ENCODE data around the gene SUDS3.
A peak's percentile ranks its signal among the peaks of the same experiment; 100 is the strongest.

The SUDS3 gene

DNA sequence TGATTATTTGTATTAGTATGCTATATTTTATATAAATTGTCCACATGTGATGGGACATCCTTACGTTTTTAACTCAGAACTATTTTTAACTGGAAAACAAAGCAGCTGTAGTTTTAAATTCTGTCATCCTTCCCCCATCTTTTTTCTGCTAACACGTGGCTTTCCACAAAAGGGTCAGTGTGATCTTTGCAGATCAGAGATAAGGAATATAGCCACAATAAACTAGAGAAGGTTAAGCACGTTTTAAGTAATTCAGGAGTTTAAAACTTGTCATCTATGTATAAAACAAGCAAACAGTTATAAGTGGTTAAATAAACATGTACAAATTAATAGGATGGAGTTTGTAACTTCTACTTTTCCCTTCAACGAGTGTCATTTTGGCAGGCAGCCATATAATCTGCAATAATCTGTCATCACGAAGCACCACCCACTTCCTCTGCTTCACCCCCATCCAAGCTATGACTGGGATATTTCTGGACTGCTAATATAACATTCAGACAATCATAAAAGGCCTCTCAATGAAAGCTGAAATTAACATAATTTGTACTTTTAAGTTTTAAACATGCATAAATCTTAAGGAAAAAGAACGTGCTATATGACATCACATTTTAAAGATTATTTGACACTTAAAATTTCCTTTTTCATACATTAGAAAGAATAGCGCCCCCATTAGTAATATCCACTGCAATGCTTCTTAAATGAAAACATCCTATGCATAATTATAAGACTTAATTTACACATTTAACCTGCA, 18.9 kb upstream of the SUDS3 start:
- DNase-seq, result peak; percentile 28

DNA sequence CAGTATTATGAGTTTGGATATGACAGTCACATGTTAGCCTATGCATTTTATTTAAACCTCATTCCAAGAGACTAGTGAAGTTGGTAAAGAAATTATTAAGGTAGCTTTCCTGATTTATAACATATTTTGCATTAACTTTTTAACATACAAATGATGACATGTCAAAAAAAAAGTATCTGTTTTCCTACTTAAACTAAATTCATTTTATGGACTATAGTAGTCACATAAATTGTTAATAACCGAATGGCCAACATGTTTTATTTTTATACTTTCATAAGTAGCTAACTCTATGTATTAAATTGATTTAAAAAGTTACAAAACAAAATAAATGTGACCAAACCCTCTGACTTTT, 18.4 kb upstream of the SUDS3 start:
- no peak for DNase-seq

DNA sequence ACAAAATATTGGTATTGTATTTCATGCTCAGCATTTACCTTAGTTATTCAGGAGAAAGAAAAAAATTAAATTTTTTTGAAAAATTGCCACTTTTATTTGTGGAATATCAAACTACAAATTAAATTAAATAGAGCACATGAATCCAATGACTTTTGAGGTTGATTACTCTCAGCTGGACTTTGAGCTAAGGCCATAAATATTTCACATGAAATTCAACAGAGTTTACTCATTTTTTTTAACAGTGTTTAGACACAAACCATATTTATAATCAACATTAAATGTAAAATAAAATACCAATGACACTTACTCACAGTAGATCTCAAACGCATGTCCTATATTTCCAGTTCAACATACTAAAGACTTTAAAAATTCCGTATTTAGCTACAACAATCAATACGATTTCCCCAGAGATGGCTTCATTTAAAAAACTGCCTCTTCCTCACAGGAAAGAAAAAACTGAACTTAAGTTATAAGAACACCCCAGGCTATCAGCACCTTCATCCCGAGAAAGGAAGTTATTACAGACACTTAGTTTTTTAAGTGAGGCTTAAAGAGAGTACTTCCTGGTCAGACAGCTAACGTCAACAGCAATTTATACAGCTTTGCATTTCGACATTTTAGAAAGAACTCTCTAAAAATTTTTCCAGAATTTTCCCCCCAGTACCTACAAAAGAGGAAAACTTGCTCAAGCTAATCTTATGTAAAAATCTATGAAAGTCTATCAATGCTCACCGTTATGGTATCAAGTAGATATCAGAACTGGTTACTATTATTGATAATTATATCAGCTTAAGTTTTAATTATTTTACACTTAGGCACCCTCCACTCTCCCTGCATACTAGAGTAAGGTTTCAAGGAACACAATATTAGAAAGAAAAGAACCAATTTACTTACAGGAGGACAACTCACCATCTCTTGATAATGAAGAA, 17.5 kb upstream of the SUDS3 start:
- no peak for DNase-seq

DNA sequence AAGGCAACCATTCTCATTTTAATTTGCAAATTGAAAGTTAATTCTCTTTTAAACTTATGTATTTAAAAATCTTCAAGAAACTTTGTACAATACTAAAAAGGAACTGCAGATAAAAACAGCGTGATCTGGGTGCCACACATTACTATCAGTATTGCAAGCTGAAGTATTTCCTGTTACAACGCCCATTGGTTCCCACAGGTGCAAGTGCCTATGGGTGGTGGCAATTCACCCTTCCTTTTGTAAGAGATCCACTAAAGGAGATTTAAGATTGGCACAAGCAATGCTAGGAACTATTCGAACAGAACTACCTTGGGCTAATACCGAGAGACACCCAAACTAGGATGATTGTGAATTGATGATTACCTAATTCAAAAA, 16.8 kb upstream of the SUDS3 start:
- peak; percentile 40 for DNase-seq

- no peak for DNase-seq
These were observed 15.3 kb upstream of the SUDS3 start for GRCh38 chr12:118361092-118361404.

- DNase-seq, result no peak
These were observed 14.5 kb upstream of the SUDS3 start for GRCh38 chr12:118361889-118362288.

GRCh38 chr12:118368821-118369220, 7.5 kb upstream of the SUDS3 start:
- DNase-seq, result no peak

GRCh38 chr12:118370601-118371000, 5.8 kb upstream of the SUDS3 start:
- no peak for DNase-seq

DNA sequence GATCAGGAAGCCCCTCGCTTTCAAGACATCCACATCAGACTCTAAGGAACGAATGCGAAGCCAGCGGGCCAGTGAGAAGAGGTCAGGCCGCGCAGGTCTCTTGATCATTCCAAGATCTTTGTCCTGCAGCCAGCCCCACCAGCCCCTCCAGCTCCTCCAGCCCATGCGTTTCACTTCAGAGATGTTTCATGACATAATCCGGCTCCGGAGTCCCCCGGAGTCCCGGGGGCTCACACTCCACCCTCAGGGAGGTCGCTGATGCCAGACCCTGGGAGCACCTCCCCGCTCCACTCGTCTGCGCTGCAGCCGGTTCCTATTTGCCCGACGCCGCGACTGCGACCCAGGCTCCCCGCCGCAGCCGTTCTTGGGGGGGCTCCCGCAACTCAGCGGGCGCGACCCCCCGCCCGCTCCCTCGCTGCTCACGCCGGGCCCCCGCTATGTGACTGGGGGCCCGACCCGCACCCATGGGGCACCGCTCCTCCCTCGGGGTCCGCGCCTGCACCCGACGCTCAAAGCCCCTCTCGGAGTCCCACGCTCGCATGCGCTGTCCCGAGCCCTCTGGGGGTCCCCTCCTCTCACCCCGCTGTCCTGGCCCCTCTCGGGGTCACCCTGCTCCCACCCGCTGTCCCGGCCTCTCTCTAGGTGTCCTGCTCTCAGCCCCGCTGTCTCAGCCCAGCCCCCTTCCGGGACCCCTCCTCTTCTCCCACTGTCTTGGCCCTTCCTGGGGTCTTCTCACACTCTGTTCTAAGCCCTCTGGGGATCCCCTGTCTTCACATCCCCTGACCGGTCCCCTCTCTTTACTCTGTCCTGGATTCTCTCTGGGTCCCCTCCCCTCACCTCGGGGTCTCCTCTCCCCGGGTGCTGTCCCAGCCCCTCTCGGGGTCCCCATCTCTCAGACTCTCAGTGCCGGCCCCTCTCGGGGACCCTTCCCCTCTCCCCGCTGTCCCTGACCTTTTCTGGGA, 4.8 kb upstream of the SUDS3 start:
- DNase-seq, result no peak

DNA sequence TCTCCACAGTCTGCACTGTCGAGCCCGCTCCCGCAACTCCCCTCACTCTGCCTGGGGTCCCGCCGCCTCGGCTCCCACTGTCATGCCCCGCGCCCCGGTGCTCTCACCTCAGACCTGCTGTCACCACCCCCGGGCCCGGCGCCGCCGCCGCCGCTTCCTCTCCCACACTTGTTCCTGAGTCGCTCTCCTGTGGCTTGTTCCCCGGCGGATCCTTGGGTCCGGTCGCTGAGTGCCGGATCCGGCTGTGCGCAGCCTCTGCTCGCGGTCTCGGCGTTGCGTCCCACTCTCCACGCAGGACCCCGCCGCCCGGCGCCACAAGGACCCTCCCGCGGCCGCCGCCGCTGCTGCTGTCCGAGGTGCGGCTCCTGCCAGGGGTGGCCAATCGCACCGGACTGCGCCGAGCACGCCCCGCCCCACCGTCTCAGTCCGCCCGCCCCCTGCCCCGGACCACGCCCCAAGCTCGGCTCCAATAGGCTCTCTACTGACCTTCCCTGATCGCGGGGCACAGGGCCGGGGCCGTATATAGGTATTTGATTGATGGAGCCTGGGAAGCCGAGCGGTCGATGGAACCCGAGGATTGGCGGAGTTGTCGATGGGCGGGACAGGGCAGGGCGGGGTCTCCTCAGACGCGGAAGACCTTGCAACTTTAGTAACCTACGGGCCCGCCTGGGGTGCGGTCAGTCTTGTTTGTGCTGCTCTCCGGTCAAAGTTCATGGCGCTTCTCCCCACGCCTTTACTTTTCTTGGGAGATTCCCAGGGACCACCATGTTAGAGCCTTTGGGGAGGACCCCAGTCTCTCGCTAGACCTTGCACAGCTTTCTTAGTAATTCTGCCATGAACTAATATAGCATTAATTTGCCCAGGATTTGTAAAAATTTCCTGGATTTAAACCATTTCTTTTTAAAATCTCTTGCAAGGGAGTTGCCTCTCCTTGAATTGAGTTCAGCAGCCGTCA, 3.5 kb upstream of the SUDS3 start, which contains the start of gene TAOK3:
Gene TAOK3, minus strand, starts transcription at position 367 of the 955 bp plus-strand sequence. CDS start 117,340 bp downstream, outside the sequence.
- DNase-seq, result peak; percentile 94

GRCh38 chr12:118373616-118374015, 2.7 kb upstream of the SUDS3 start:
- DNase-seq, result no peak

DNA sequence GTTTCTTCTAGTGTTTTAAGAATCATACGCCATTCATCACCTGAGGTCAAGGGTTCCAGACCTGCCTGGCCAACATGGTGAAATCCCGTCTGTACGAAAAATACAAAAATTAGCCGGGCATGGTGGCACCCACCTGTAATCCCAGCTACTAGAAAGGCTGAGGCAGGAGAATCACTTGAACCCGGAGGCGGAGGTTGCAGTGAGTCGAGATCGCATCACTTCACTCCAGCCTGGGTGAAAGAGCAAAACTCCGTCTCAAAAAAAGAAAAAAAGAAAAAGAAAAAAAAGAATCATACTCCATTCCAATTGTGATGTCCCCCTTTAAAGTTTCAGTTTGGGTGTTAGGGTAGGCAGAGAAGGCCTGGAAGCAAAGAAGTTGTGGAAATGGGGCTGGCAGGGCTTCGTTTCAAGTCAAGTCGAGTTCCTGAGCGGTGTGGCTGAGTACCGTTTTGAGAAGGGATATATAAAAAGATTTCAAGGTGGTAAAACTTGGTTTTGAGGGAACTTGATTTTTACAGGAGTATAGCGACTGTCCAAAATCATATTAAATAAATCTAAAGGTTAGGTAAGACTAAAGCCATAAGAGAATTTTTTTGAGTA, 2.1 kb upstream of the SUDS3 start:
- no peak for DNase-seq

GRCh38 chr12:118374909-118375308, 1.4 kb upstream of the SUDS3 start:
- DNase-seq, result no peak

- DNase-seq, result no peak
These were observed 1.0 kb upstream of the SUDS3 start for GRCh38 chr12:118375348-118375747.

- no peak for DNase-seq
These were observed 897 bp downstream of the SUDS3 start for GRCh38 chr12:118377021-118377883.

DNA sequence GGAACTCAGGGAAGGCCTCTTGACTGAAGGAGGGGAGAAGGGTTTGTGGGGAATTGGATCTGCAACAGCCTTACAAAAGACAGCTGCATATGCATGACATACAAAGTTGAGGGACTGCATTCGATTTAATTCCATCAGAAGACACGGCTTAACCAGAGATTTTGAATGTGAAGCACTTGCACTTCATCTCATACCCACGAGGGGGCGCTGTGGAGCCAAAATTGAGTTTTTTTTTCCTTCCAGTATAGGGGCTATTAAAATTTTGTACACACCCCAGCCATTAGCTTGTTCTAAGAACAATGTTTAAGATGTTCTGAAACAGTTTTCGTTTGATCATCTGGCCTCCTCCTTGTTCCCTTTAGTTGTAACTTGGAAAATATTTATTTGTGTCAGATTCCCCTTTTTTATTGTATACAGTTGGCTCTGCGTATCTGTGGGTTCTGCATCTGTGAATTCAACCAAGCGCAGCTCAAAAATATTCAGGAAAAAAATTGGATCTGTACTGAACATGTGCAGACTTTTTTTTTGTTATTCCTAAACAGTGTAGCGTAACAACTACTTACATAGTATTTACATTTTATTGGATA, 1.6 kb downstream of the SUDS3 start:
- DNase-seq, result peak; percentile 14

DNA sequence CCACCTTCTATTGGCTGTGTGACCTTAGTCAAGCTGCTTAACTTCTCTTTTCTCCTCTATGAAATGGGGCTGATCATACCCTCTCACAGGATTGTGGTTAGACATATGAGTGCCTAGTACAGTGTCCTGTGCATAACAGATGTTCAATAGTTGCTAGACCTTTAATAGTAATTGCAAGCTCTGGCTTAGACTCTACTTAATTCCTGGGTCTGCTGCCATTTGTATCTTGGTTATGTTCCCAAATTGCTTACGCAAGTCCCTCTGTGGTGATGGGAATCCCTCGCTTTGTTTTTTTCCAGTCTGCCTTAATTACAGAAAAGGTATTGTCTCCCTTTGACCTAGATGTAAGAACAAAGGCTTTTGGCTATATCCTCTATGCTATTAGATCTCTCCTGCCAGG, 15.1 kb downstream of the SUDS3 start:
- no peak for DNase-seq

GRCh38 chr12:118391836-118392235, 15.5 kb downstream of the SUDS3 start:
- no peak for DNase-seq

DNA sequence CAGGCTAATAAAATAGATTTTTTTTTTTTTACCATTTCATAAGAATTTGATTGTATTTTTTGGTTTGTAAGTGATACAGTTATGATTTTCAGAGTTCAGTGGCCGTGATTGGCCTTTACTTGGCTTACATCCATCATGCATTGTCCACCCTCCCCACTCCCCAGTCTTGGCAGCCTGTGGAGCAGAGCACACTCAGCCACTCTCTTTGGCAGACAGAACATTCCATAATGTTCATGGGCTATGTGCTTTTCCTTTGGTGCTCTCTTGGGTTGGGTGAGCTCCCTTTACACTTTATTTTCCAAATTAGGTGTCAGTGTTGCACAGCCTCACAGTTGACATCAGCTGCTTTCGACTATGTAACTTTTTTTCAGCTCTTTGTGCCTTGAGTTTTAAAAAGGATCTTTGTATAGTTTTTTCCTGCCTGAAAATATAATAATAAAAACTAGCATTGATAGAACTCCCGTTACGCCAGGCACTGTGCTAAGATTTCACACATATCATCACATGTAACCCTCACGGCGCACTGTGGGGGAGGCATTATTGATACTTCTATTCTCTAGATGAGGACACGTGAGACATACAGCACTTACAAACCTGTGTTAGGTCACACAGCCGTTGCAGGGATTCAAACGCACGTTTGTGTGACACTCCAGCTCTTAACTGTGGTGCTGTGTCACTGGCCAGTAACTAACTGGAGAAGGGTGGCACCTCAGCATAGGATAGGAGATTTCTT, 21.5 kb downstream of the SUDS3 start:
- DNase-seq, result no peak
